ENCODE results near the gene QSOX2. TPM values are rescaled to one million over a fixed set of nuclear protein-coding genes. Genes with fewer than 3 reads are reported as not detected.
A peak's percentile ranks its signal among the peaks of the same experiment; 100 is the strongest.

Gene QSOX2
- total RNA-seq, 1 experiment from 2014 or later = 11.3 TPM

GRCh38 chr9:136246849-136247550 lies 1.4 kb upstream of the QSOX2 start:
- H3K27ac ChIP-seq (ENCODE audit: low read length) = no peak overlapping the region
- H3K9me3 ChIP-seq (ENCODE audit: low read length) = no peaks in the 10 kb centered on the region
- H3K79me2 ChIP-seq (ENCODE audit: low read length) = peaks cover 11% of the 10 kb centered on the region; the same call in 1 of the 2 replicates
- H3K27me3 ChIP-seq (ENCODE audit: low read length) = no peaks in the 10 kb centered on the region
- no peak overlapping the region for H2AFZ ChIP-seq (ENCODE audit: low read length)
- no peak overlapping the region for H3K4me2 ChIP-seq (ENCODE audit: low read depth, low read length, poor library complexity, severe bottlenecking)
- no peak overlapping the region for H3K4me3 ChIP-seq (ENCODE audit: low read length)
- peaks cover 42% of the 10 kb centered on the region for H3K4me1 ChIP-seq (ENCODE audit: low read length)
- no peak overlapping the region for H3K9ac ChIP-seq (ENCODE audit: low read length)
- H3K9me2 ChIP-seq (replicated peaks; ENCODE audit: insufficient read depth, low read length) = no peaks in the 10 kb centered on the region
- no peaks in the 10 kb centered on the region for H3K36me3 ChIP-seq (ENCODE audit: insufficient read depth, low read length)
- peaks cover 30% of the 10 kb centered on the region for H4K20me1 ChIP-seq (ENCODE audit: insufficient read depth, low read depth, low read length)
- DNase-seq = peak; percentile 35

GRCh38 chr9:136244969-136245218 lies 718 bp downstream of the QSOX2 start:
- H3K36me3 ChIP-seq (ENCODE audit: insufficient read depth, low read length) = peaks cover 8% of the 10 kb centered on the region; the same call in 1 of the 2 replicates
- peak overlapping the region; percentile 72 for H3K27ac ChIP-seq (ENCODE audit: low read length)
- H3K9ac ChIP-seq (ENCODE audit: low read length) = peak overlapping the region; percentile 84
- no peak for DNase-seq
- H3K9me2 ChIP-seq (replicated peaks; ENCODE audit: insufficient read depth, low read length) = no peaks in the 10 kb centered on the region
- no peak overlapping the region for H2AFZ ChIP-seq (ENCODE audit: low read length)
- H3K4me1 ChIP-seq (ENCODE audit: low read length) = peaks cover 58% of the 10 kb centered on the region
- peaks cover 15% of the 10 kb centered on the region; the same call in 1 of the 2 replicates for H3K79me2 ChIP-seq (ENCODE audit: low read length)
- peaks cover 48% of the 10 kb centered on the region for H4K20me1 ChIP-seq (ENCODE audit: insufficient read depth, low read depth, low read length)
- no peaks in the 10 kb centered on the region for H3K27me3 ChIP-seq (ENCODE audit: low read length)
- peak overlapping the region; percentile 89 for H3K4me2 ChIP-seq (ENCODE audit: low read depth, low read length, poor library complexity, severe bottlenecking)
- H3K9me3 ChIP-seq (ENCODE audit: low read length) = no peaks in the 10 kb centered on the region
- H3K4me3 ChIP-seq (ENCODE audit: low read length) = peak overlapping the region; percentile 92

GRCh38 chr9:136244122-136244968 lies 1.3 kb downstream of the QSOX2 start:
- H3K4me3 ChIP-seq (ENCODE audit: low read length) = peak overlapping the region; percentile 92
- no peaks in the 10 kb centered on the region for H3K9me2 ChIP-seq (replicated peaks; ENCODE audit: insufficient read depth, low read length)
- peak overlapping the region; percentile 72 for H3K27ac ChIP-seq (ENCODE audit: low read length)
- H3K9me3 ChIP-seq (ENCODE audit: low read length) = no peaks in the 10 kb centered on the region
- H3K4me2 ChIP-seq (ENCODE audit: low read depth, low read length, poor library complexity, severe bottlenecking) = peak overlapping the region; percentile 89
- H3K27me3 ChIP-seq (ENCODE audit: low read length) = no peaks in the 10 kb centered on the region
- peaks cover 15% of the 10 kb centered on the region; the same call in 1 of the 2 replicates for H3K79me2 ChIP-seq (ENCODE audit: low read length)
- peak overlapping the region; percentile 84 for H3K9ac ChIP-seq (ENCODE audit: low read length)
- peaks cover 8% of the 10 kb centered on the region; the same call in 1 of the 2 replicates for H3K36me3 ChIP-seq (ENCODE audit: insufficient read depth, low read length)
- peaks cover 63% of the 10 kb centered on the region for H3K4me1 ChIP-seq (ENCODE audit: low read length)
- no peak overlapping the region for H2AFZ ChIP-seq (ENCODE audit: low read length)
- peak; percentile 66 for DNase-seq
- H4K20me1 ChIP-seq (ENCODE audit: insufficient read depth, low read depth, low read length) = peaks cover 51% of the 10 kb centered on the region

GRCh38 chr9:136243631-136244030 lies 2.0 kb downstream of the QSOX2 start:
- no peak for DNase-seq
- no peaks in the 10 kb centered on the region for H3K9me2 ChIP-seq (replicated peaks; ENCODE audit: insufficient read depth, low read length)
- H3K79me2 ChIP-seq (ENCODE audit: low read length) = peaks cover 15% of the 10 kb centered on the region; the same call in 1 of the 2 replicates
- H3K9ac ChIP-seq (ENCODE audit: low read length) = peak overlapping the region; percentile 84
- peaks cover 70% of the 10 kb centered on the region for H3K4me1 ChIP-seq (ENCODE audit: low read length)
- peak overlapping the region; percentile 72 for H3K27ac ChIP-seq (ENCODE audit: low read length)
- H4K20me1 ChIP-seq (ENCODE audit: insufficient read depth, low read depth, low read length) = peaks cover 55% of the 10 kb centered on the region
- H3K4me2 ChIP-seq (ENCODE audit: low read depth, low read length, poor library complexity, severe bottlenecking) = peak overlapping the region; percentile 89
- no peaks in the 10 kb centered on the region for H3K27me3 ChIP-seq (ENCODE audit: low read length)
- H2AFZ ChIP-seq (ENCODE audit: low read length) = no peak overlapping the region
- H3K36me3 ChIP-seq (ENCODE audit: insufficient read depth, low read length) = peaks cover 8% of the 10 kb centered on the region; the same call in 1 of the 2 replicates
- H3K4me3 ChIP-seq (ENCODE audit: low read length) = peak overlapping the region; percentile 92
- no peaks in the 10 kb centered on the region for H3K9me3 ChIP-seq (ENCODE audit: low read length)

- Histone ChIP-seq H3K27me3 (ENCODE audit: low read length) (no peaks in the 10 kb centered on the region), H3K9me2 (replicated peaks; ENCODE audit: insufficient read depth, low read length) (no peaks in the 10 kb centered on the region), H3K4me1 (ENCODE audit: low read length) (peaks cover 77% of the 10 kb centered on the region), H3K36me3 (ENCODE audit: insufficient read depth, low read length) (peaks cover 8% of the 10 kb centered on the region; the same call in 1 of the 2 replicates), H2AFZ (ENCODE audit: low read length) (no peak overlapping the region), H3K9me3 (ENCODE audit: low read length) (no peaks in the 10 kb centered on the region), H3K79me2 (ENCODE audit: low read length) (peaks cover 15% of the 10 kb centered on the region; the same call in 1 of the 2 replicates), H3K27ac (ENCODE audit: low read length) (peak overlapping the region; percentile 72), H3K4me3 (ENCODE audit: low read length) (peak overlapping the region; percentile 43; the same call in 1 of the 2 replicates), H4K20me1 (ENCODE audit: insufficient read depth, low read depth, low read length) (peaks cover 59% of the 10 kb centered on the region), H3K4me2 (ENCODE audit: low read depth, low read length, poor library complexity, severe bottlenecking) (peak overlapping the region; percentile 89), H3K9ac (ENCODE audit: low read length) (peak overlapping the region; percentile 84)
- peak; percentile 84 for DNase-seq
Measured at GRCh38 chr9:136242918-136243525, 2.6 kb downstream of the QSOX2 start.

- Histone ChIP-seq H4K20me1 (ENCODE audit: insufficient read depth, low read depth, low read length) (peaks cover 65% of the 10 kb centered on the region), H3K4me2 (ENCODE audit: low read depth, low read length, poor library complexity, severe bottlenecking) (peak overlapping the region; percentile 81), H3K4me3 (ENCODE audit: low read length) (peak overlapping the region; percentile 43; the same call in 1 of the 2 replicates)
Measured at GRCh38 chr9:136242248-136242647, 3.4 kb downstream of the QSOX2 start.

GRCh38 chr9:136241542-136241941 lies 4.1 kb downstream of the QSOX2 start:
- peaks cover 15% of the 10 kb centered on the region; the same call in 1 of the 2 replicates for H3K79me2 ChIP-seq (ENCODE audit: low read length)
- peaks cover 72% of the 10 kb centered on the region for H4K20me1 ChIP-seq (ENCODE audit: insufficient read depth, low read depth, low read length)
- peaks cover 86% of the 10 kb centered on the region for H3K4me1 ChIP-seq (ENCODE audit: low read length)
- peak overlapping the region; percentile 81 for H3K4me2 ChIP-seq (ENCODE audit: low read depth, low read length, poor library complexity, severe bottlenecking)
- no peaks in the 10 kb centered on the region for H3K9me2 ChIP-seq (replicated peaks; ENCODE audit: insufficient read depth, low read length)
- H2AFZ ChIP-seq (ENCODE audit: low read length) = no peak overlapping the region
- DNase-seq = no peak
- H3K9me3 ChIP-seq (ENCODE audit: low read length) = no peaks in the 10 kb centered on the region
- H3K27me3 ChIP-seq (ENCODE audit: low read length) = no peaks in the 10 kb centered on the region
- H3K27ac ChIP-seq (ENCODE audit: low read length) = no peak overlapping the region
- H3K36me3 ChIP-seq (ENCODE audit: insufficient read depth, low read length) = peaks cover 12% of the 10 kb centered on the region; the same call in 1 of the 2 replicates
- H3K9ac ChIP-seq (ENCODE audit: low read length) = peak overlapping the region; percentile 53; the same call in 1 of the 2 replicates
- peak overlapping the region; percentile 52; the same call in 1 of the 2 replicates for H3K4me3 ChIP-seq (ENCODE audit: low read length)

More at GRCh38 chr9:136242248-136242647, 3.4 kb downstream of the QSOX2 start:
- no peak overlapping the region for H3K27ac ChIP-seq (ENCODE audit: low read length)
- no peaks in the 10 kb centered on the region for H3K9me3 ChIP-seq (ENCODE audit: low read length)
- no peaks in the 10 kb centered on the region for H3K9me2 ChIP-seq (replicated peaks; ENCODE audit: insufficient read depth, low read length)
- H3K4me1 ChIP-seq (ENCODE audit: low read length) = peaks cover 84% of the 10 kb centered on the region
- no peak for DNase-seq
- peak overlapping the region; percentile 53 for H3K9ac ChIP-seq (ENCODE audit: low read length)
- no peaks in the 10 kb centered on the region for H3K27me3 ChIP-seq (ENCODE audit: low read length)
- H3K79me2 ChIP-seq (ENCODE audit: low read length) = peaks cover 15% of the 10 kb centered on the region; the same call in 1 of the 2 replicates
- peaks cover 8% of the 10 kb centered on the region; the same call in 1 of the 2 replicates for H3K36me3 ChIP-seq (ENCODE audit: insufficient read depth, low read length)
- H2AFZ ChIP-seq (ENCODE audit: low read length) = no peak overlapping the region
